Measurements from ENCODE around the gene DLG2.

The DLG2 gene

DNA sequence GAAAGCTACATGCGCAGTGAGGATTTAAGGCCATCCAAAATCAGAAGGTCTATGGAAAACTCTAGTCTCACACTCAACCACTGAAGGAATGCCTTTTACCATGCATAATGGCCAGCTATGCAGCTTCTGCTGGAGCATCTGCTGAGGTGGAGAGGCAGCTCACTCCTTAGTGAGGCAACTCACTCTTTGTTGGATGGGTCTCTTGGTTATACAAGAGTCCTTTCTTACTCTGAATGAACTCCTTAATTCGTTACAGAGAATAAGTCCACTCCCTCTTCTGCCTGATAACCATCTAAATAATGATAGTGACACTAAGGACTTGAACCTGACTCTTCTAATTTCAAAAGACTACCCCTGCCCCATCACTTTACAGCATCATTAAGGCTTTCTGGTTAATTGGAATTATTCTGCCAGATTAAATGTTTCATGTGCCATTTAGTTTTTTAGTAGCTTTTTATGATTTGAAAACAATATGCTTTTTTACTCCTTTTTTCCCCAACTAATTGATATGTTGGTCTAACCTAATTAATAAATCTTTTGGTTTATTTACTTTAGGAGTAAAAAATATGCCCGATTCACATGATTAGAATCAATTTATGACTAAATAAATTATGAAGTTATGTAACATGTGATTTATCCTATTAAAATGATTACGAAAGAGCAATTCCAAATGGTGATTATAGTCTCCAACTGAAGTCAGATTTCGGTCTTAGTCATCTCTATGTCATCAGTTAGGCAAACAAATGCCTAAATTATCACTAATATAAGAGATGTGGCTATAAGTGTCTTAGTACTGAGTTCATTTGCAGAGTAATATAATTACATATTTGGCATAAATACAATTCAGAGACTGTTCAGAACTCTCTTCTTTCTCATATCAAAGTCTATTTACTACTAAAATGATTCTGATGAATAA, 2054.3 kb downstream of the DLG2 start:
- TF ChIP-seq ZFX (IDR thresholded peaks at IDR 0.05; ENCODE audit: borderline replicate concordance) = no peak
- TF ChIP-seq, protein P1, sequence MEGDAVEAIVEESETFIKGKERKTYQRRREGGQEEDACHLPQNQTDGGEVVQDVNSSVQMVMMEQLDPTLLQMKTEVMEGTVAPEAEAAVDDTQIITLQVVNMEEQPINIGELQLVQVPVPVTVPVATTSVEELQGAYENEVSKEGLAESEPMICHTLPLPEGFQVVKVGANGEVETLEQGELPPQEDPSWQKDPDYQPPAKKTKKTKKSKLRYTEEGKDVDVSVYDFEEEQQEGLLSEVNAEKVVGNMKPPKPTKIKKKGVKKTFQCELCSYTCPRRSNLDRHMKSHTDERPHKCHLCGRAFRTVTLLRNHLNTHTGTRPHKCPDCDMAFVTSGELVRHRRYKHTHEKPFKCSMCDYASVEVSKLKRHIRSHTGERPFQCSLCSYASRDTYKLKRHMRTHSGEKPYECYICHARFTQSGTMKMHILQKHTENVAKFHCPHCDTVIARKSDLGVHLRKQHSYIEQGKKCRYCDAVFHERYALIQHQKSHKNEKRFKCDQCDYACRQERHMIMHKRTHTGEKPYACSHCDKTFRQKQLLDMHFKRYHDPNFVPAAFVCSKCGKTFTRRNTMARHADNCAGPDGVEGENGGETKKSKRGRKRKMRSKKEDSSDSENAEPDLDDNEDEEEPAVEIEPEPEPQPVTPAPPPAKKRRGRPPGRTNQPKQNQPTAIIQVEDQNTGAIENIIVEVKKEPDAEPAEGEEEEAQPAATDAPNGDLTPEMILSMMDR (IDR thresholded peaks at IDR 0.05) = no peak
- H3K27ac ChIP-seq = no peak overlapping the region

DNA sequence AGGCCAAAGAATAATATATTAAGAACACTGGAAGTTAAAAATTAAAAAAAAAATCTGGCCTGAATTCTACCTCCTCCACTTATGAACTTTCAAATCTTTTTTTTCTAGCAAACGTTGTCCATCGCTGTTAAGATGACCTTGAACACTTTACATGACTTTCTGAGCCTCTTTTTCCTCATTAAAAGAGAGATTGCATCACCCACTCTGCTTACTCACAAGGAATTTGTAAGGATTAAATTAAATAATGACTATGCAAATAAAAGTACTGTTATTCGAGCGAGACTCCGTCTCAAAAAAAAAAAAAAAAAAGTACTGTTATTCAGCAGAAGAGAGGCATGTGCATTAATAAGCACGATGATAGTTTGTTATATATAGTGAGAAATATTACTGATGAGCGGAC, 2055.8 kb downstream of the DLG2 start:
- no peak for TF ChIP-seq ZFX (IDR thresholded peaks at IDR 0.05; ENCODE audit: borderline replicate concordance)
- no peak overlapping the region for H3K27ac ChIP-seq

DNA sequence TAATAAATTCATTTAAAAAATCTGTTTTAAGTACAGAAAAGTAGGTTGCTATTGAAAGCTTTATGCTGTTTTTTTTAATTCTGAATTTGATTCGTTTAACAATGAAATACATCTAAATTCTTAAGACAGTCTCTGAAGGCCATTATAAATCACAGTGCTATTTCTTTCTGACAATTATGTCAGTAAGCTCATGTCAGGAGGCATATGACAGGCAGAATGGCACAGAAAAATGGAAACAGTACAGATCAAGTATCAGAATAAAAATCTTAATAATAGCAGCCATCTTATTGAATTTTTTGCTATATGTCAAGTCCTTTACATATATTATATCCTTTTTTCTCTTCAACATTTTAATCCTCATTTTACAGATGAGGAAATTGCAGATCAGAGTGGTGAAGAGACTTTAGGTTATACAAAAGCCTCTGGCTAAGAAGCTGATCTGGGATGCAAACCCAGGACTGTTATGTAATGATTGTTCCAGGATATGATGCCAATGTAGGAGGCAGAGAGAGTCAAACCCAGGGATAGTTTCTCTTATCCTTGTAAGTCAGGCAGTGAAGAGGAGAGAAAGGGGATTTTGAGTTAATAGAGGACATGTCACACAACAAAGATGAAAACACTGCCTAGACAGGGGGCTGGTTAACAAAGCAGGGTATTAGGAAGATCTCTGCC, 2057.9 kb downstream of the DLG2 start:
- no peak overlapping the region for H3K27ac ChIP-seq
- TF ChIP-seq ZFX (IDR thresholded peaks at IDR 0.05; ENCODE audit: borderline replicate concordance) = no peak
- TF ChIP-seq, protein P1 (IDR thresholded peaks at IDR 0.05) = no peak

DNA sequence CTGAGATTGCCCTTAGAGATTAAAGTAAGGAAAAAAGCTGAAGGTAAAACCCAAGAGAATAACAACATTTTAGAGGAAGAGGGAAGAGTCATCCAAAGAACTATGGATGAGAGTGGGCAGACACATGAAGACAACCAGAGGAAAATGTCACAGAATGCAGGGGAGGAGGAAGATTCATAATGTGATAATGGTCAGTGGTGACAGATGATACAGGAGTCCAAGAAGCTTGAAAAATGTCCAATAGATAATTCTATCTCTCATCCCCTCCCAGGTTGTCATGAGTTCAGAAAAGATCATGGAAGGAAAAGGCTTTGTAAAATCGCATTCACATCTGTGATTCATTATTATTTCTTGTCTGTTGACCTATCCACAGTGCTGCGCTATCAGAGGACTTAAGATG, 2058.6 kb downstream of the DLG2 start:
- H3K27ac ChIP-seq = no peak overlapping the region
- TF ChIP-seq, protein P1 (IDR thresholded peaks at IDR 0.05) = no peak
- TF ChIP-seq ZFX (IDR thresholded peaks at IDR 0.05; ENCODE audit: borderline replicate concordance) = no peak

DNA sequence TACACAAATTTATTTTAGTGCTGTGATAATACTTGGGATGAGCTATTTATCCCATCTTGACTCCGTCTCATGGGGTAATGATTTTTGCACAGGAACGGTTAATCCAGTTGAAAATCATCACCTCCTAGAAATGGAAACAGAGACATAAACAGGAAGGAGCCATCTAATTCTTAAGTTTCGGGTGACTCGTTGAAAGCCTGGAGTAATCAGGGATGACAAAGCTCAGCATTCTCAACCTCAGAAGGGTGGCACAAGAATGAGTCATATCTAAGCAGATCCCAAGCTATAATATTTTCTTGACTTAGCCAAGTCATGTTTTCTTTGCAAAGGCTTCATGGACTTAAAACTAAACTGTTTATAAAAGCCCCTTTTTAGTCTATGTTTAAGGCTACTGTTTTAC, 2060.2 kb downstream of the DLG2 start:
- TF ChIP-seq ZFX (IDR thresholded peaks at IDR 0.05; ENCODE audit: borderline replicate concordance) = no peak
- TF ChIP-seq, protein P1 (IDR thresholded peaks at IDR 0.05) = no peak

DNA sequence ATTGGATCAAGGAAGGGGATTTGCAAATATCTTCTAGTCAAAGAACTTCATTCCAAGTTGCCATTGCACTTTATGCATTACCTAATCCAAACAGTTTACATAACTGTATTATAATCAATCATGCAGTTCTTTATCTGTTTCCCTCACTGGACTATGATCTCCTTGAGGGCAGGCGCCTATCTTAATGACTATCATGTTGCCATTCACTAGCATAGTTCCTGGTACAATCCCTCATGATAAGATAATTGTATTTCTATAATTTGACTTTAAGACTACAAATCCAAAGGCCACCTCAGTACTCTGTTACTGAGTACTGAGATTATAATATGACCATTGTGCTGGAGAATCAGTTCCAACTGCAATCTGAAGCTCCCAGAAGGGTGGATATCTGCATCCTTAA, 2062.3 kb downstream of the DLG2 start:
- H3K27ac ChIP-seq = no peak overlapping the region
- TF ChIP-seq, protein P1 (IDR thresholded peaks at IDR 0.05) = no peak
- no peak for TF ChIP-seq ZFX (IDR thresholded peaks at IDR 0.05; ENCODE audit: borderline replicate concordance)

More for the DNA sequence above, 2060.2 kb downstream of the DLG2 start:
- no peak overlapping the region for H3K27ac ChIP-seq

DNA sequence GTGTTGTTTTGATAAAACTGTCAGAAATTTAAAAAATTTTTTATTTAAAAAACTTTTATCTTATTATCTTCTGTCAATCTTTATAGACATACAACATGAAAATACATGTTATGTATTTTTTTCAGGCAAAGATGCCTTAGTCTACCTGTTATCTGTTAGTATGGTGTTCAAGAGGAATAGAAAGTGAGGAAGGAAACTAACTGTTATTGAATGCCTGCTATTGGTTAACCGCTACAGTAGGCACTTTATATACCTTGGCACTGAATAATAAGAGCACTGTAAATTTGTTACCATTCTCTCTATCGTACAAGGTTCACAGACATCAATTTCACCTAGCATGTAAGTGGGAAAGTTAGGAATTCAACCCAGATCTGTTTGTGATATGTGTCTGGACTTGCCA, 2068.9 kb downstream of the DLG2 start:
- H3K27ac ChIP-seq = no peak overlapping the region
- TF ChIP-seq, protein P1 (IDR thresholded peaks at IDR 0.05) = no peak
- no peak for TF ChIP-seq ZFX (IDR thresholded peaks at IDR 0.05; ENCODE audit: borderline replicate concordance)

All from 22Rv1 (cell line).